Stimulated activated CD8-positive, alpha-beta memory T cell treated with anti-CD3 and anti-CD28 coated beads, Interleukin-15, amount 100 ng/mL, for 1 hour (primary cell): Measurements from ENCODE around the gene TBL2.
"Not testable (repeated sequence)": the region's sequence is repeated elsewhere in the genome, so short reads cannot be mapped to it uniquely, and the experiment has no call there.

ENCODE experiments used
- DNase-seq: peaks from one replicate; pipeline ENCODE4 v3.0.0-alpha.2; 2020; ENCODE audit warnings: low read depth

TBL2 gene

GRCh38 chr7:73578342-73579128 lies at the start of gene TBL2:
TBL2 (minus strand) TSS chr7:73578579; CDS start chr7:73578549, 30 bp downstream.
- DNase-seq = peak; percentile 97

- DNase-seq = no peak
Measured at GRCh38 chr7:73626814-73627213, 48.4 kb upstream of the TBL2 start.

GRCh38 chr7:73625276-73625675 lies 46.9 kb upstream of the TBL2 start:
- DNase-seq = no peak

- DNase-seq = no peak
Measured at GRCh38 chr7:73624669-73625001, 46.3 kb upstream of the TBL2 start.

GRCh38 chr7:73623798-73624668 lies 45.7 kb upstream of the TBL2 start, which contains the start of gene MLXIPL:
MLXIPL (minus strand) TSS chr7:73624522; CDS start chr7:73624492, 30 bp downstream.
- DNase-seq = no peak

- no peak for DNase-seq
Measured at GRCh38 chr7:73622909-73623797, 44.8 kb upstream of the TBL2 start.

- DNase-seq = no peak
Measured at GRCh38 chr7:73622527-73622908, 44.1 kb upstream of the TBL2 start.

- DNase-seq = no peak
Measured at GRCh38 chr7:73621168-73622063, 43.0 kb upstream of the TBL2 start.

GRCh38 chr7:73619394-73619793 lies 41.0 kb upstream of the TBL2 start:
- not testable (repeated sequence) for DNase-seq

- DNase-seq = no peak
Measured at GRCh38 chr7:73618538-73618937, 40.2 kb upstream of the TBL2 start.

- not testable (repeated sequence) for DNase-seq
Measured at GRCh38 chr7:73617520-73617919, 39.1 kb upstream of the TBL2 start.

- DNase-seq = no peak
Measured at GRCh38 chr7:73615886-73616285, 37.5 kb upstream of the TBL2 start.

- DNase-seq = not testable (repeated sequence)
Measured at GRCh38 chr7:73614937-73615336, 36.6 kb upstream of the TBL2 start.

GRCh38 chr7:73613954-73614735 lies 35.8 kb upstream of the TBL2 start:
- DNase-seq = no peak

GRCh38 chr7:73612598-73613269 lies 34.4 kb upstream of the TBL2 start:
- no peak for DNase-seq

GRCh38 chr7:73611017-73611555 lies 32.7 kb upstream of the TBL2 start:
- DNase-seq = no peak

- no peak for DNase-seq
Measured at GRCh38 chr7:73610105-73610504, 31.7 kb upstream of the TBL2 start.

- DNase-seq = not testable (repeated sequence)
Measured at GRCh38 chr7:73607692-73607983, 29.3 kb upstream of the TBL2 start.
